LHCN-M2 (cell line): ENCODE measurements around the gene FYB2. TPM values are rescaled to one million over a fixed set of nuclear protein-coding genes. Genes with fewer than 3 reads are reported as not detected.

Source experiments
- DNase-seq: peaks from one replicate; pipeline ENCODE4 v3.0.0-alpha.2; 2012; ENCODE audit warnings: low read depth
- polyA plus RNA-seq: library from polyadenylated mRNA; unstranded; fragments of >200 nt; gene quantifications from one replicate; pipeline ENCODE4 v1.2.1, GENCODE V29; 2012; ENCODE audit warnings: missing spikeins
- total RNA-seq: library from RNA; depleted of rRNA; stranded (reverse); fragments of >200 nt; gene quantifications from 2 replicates; pipeline ENCODE4 v1.2.3, GENCODE V29; 2014; rRNA removed

Gene FYB2, protein sequence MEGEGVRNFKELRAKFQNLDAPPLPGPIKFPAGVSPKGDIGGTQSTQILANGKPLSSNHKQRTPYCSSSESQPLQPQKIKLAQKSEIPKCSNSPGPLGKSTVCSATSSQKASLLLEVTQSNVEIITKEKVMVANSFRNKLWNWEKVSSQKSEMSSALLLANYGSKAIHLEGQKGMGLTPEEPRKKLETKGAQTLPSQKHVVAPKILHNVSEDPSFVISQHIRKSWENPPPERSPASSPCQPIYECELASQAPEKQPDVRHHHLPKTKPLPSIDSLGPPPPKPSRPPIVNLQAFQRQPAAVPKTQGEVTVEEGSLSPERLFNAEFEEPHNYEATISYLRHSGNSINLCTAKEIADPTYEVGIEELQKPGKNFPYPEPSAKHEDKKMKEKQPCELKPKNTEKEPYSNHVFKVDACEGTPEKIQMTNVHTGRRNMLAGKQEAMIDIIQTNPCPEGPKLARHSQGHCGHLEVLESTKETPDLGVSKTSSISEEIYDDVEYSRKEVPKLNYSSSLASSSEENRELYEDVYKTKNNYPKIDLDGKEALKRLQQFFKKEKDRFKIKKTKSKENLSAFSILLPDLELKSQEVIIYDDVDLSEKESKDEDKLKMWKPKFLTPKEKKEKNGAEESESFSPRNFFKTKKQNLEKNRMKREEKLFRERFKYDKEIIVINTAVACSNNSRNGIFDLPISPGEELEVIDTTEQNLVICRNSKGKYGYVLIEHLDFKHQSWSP
- not detected in 2 replicates for total RNA-seq
- not detected for polyA plus RNA-seq

DNA sequence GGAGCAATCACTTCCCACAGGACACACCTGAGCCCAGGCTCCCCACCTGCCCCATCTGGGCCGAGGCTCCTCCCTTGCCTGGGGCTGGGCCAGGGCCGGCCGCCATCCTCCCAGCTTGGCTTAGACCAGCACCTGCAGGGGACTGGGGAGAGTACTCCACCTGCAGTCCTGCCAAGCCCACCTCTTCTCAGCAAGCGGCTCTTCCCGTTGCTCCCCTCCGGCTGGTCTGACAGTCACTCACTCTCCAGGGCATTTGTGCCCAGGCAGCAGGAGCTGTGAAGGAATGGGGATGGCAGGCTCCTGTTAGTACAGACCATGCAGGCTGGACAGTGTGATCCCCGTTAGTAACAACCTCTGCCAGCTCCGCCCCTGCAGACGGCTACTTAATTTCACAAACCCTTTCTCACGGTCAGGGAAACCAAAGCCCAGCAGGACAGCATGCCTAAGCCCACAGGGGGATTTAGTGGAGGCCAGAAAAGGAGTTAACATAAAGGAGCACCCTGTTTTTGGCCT lies at the start of gene FYB2:
Gene FYB2, minus strand, starts transcription at position 18 of the 513 bp plus-strand sequence. CDS start 114 bp downstream, outside the sequence.
- no peak for DNase-seq

DNA sequence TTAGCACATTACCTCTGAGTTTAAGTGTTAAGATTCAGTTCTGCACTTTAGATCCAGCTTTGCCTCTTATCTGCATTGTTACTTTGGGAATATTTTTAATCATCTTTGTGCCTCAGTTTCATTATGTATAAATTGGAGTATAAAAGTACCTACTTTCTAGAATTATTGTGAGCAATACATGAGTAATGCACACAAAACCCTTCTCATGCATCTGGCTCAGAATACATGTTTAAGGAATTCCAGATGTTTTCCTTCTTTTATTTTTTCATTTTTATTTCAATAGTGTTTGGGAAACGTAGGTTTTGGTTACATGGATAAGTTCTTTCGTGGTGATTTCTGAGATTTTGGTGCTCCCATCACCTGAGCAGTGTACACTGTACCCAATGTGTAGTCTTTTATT lies 49.6 kb upstream of the FYB2 start:
- DNase-seq = no peak

DNA sequence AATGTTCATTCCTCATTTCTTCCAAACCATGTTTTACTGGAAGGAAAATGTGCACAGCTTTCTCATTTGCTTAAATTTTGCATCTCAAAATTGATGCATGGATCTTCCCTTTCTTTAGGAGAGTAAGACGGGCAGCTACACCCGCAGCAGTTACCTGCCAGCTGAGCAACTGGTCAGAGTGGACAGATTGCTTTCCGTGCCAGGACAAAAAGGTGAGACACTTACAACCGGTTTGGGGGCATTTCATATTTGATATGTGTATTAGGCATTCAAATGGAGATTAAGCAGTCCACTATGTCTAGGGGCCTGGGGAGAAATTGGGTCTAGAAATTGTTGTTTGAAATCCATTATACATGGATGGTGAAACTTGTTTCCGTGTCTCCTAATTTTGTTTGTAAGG lies 48.3 kb upstream of the FYB2 start:
- DNase-seq = no peak

DNA sequence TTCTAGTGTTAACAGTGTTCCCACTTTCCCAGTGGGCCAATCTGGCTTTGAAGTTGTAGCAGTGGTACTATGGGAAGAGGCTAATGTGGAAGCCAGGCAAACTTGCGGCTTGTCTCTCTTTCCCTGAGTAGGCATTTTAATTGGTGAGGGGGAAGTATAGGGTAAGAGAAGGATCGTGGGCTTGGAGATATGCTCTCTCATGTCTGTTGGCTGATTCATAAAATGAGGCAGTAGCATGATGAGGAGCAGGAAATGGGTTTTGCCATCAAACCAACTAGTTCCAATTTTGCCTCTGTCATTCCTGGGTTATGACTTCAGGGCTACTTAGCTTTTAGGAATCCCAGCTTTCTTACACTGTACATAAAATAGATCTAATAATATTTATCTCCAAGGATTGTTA lies 47.5 kb upstream of the FYB2 start:
- DNase-seq = no peak

DNA sequence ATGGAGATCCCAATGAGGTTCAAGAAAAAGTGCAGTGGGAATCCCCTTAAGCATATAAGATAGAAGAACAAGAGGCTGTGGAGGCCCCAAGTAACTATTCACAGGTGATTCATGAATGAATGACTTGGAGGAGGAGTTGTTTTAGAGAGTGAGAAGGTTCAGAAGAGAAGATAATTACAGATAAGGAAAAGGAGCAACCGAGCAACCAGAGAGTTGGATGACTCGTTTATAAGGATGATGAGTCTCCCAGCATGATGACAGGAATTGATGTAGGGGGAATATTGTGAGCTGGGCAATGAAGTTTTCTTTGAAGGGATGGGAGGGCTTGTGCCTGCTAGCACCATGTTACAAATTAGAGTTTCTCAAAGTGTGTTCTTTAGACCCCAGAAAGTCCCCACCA lies 45.2 kb upstream of the FYB2 start:
- no peak for DNase-seq

DNA sequence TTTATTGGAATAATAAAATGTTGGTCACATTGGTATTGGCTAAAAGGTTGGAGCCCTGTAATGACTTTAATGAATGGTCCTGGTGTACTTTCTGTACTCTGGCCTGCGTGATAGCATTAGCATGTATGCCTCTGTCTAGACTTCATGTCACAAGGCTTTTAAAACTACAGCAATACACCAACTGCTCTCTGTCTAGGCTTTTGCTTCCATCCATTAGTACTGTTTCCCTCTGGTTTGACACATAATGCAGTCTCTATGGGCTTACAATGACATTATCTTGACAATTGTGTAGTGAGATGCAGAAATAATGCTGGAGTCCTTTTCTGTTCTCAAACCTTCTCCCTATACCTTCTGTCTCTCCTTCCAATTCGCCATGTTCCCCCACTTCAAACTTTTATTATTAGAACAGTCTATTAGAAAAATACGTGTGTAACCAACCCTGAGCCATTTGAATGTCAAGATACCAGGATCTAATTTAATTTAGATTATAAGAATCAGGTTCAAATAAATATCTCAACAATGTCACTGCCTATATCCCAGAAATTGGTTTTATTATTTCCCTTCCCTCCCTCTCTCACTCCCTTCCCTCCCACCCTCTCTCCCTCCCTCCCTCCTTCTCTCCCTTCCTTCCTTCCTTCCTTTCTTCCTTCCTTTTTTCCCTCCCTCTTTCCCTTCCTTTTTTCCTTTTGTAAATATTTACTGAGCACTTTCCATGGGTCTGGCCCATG lies 44.2 kb upstream of the FYB2 start:
- DNase-seq = no peak

DNA sequence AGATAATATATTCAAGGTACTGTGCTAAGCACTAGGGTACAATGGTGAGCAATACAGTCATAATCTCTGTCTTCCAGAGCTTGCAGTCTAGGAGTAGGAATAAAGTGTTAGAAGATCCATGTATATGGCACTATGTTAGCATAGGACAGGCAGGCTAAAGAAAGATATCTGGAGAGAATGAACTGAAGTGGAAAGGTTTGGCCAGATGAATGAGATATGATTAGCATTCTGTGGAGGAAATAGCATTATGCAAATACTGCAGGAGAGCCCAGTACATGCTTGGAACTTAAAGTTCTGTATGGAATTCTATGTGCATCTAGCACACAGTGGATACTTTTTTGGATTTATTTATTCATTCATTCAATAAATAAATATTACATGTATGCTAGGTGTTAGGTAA lies 40.1 kb upstream of the FYB2 start:
- DNase-seq = no peak

- no peak for DNase-seq
These were observed 37.0 kb upstream of the FYB2 start for GRCh38 chr1:56856186-56856585.

GRCh38 chr1:56855190-56855589 lies 36.0 kb upstream of the FYB2 start:
- DNase-seq = no peak

DNA sequence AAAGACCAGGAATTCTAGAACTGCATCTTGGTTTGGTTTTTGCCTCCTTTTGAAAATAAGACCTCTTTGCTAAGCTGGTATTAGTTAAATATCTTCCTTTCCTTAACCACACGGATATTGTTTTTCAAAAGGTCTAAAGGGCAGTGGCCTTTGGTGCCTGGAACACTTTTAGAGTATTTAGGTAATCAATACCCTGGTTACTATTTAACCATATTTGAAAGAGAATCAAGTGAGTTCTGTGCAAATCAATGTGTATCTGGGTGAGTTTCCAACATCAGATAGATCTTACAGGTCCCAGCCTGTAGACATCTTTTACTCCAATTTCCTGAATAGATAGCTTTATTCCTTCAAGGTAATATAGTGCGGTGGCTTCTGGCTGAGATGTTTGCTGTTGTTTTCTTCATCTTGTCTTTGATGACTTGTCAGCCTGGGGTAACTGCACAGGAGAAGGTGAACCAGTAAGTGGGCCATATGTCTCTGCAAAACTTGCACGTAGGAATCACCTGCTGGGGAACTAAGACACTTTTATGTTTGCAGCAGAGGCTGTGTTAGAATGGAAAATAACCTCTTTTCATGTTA lies 35.4 kb upstream of the FYB2 start, which contains the start of gene C8A:
Gene C8A, plus strand, starts transcription at position 277 of the 579 bp plus-strand sequence. Its CDS starts 105 bp downstream, at position 382.
- no peak for DNase-seq

- DNase-seq = no peak
These were observed 33.3 kb upstream of the FYB2 start for GRCh38 chr1:56852476-56852875.

DNA sequence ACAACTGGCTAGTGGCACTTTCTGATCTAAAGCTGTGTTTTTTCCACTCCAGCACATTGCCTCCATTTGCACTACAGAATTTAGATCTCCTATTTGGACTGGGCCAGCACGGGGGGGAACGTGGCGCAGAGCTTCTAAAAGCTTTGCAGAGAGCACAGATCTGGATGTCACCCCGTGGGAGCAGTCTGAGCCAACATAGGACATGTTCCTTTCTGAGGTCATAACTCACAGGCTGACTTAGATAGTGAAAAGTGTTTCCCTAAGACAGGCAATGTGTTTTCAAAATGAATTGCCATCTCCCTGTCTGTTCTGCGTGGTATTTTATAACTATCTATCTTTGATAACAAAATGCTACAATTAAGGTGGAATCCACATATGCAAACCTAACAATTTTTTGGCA lies 31.7 kb upstream of the FYB2 start:
- no peak for DNase-seq

- DNase-seq = no peak
These were observed 31.2 kb upstream of the FYB2 start for GRCh38 chr1:56850411-56850810.

- DNase-seq = no peak
These were observed 30.5 kb upstream of the FYB2 start for GRCh38 chr1:56849750-56850149.

DNA sequence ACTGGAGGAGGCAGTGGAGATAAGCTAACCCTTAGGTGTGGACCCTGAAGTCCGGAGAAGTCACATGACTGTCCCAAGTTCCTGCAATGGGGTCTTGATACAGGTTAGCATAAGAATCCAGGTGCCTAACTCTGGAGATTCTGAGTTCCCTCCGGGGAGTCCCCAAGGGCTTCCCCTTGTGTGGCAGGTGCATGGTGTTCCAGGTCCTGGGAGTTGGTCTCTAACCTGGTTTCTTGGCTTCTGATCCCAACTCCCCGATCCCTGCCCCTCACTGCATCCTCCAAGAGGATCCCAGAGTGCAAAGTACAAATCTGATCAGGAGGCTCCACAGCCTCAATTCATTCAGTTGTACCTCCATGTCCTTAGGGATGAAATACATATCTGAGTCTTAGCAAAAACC lies 26.1 kb upstream of the FYB2 start:
- no peak for DNase-seq

- no peak for DNase-seq
These were observed 25.4 kb upstream of the FYB2 start for GRCh38 chr1:56844545-56845136.

DNA sequence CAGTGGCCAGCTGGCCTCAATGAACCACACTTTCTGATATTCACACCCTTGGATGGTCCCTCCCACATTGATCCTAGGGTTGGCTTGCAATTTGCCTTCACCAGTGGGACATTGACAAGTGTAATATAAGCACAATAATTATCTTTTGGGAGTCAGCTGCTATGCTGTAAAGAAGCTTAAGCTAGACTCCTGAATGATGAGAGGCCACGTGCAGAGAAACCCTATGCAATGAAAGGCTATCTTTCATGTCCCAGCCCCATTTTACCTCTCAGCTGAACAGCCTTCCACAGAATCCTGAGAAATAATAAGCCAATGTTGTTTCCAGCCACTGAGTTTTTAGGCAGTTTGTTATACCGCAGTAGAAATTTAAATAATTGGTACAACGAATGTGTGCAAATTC lies 24.3 kb upstream of the FYB2 start:
- DNase-seq = no peak

GRCh38 chr1:56838759-56839158 lies 19.6 kb upstream of the FYB2 start:
- DNase-seq = no peak

GRCh38 chr1:56837244-56837939 lies 18.2 kb upstream of the FYB2 start:
- DNase-seq = no peak

DNA sequence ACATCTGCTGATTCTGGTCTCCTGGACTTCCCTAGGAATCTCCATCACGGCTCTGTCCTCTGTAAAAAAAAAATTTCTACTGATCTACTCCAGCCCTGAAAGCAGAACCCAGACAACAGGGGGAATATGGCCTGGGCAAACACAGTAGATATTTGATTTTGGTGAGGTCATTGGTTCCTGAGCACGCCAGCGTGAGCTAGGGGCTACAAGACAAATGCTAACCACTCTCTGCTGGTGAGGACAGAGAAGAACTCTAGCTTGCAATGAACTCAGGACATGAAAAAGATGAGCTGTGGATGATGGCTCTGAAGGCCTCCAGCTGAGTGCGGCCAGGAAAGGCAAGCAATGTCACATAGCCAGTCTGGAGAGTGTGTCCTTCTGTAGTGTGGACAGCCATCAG lies 17.2 kb upstream of the FYB2 start:
- DNase-seq = no peak

DNA sequence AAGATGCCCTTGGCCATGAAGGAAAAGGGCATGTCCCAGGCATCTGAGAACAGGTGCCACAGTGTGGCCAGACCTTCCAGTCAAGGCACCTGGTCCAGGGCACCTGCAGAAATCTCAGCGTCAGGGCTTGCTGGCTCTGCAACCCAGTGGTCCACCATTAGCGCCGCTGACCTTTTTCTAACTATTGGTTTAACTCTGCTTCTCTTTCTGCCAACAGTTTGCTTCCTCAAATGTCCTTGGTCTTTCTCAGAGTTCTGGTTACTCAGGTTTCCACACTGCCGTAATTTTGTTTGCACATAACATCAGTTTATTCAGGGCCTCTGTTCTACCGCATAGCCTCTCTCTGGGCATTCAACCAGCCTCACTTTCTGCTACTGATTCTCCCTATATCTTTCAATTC lies 16.5 kb upstream of the FYB2 start:
- no peak for DNase-seq
